RKO (cell line): Measurements from ENCODE around the gene CUX1.

Source experiments
- DNase-seq: peaks from one replicate; pipeline ENCODE4 v3.0.0-alpha.2; 2016; ENCODE audit warnings: low spot score

Gene CUX1

DNA sequence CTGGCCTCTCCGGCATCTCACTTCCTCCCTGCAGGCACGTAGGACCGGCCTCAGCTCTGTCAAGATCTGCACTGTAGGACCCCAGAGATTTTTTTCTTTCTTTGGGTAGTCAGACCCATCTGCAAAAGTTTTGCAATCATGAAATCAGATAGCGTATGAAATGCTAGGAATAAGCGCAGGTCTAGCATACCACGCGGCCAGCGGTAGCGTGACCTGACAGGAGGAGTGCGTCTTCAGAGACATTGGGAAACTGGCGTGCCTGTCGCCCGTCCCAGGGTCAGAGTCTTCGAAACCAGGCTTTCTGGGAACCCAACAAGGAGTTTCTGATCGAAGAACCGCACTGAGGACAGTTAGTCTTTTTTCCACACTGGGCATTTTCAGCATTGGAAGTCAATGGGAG lies 368.4 kb downstream of the CUX1 start:
- no peak for DNase-seq

DNA sequence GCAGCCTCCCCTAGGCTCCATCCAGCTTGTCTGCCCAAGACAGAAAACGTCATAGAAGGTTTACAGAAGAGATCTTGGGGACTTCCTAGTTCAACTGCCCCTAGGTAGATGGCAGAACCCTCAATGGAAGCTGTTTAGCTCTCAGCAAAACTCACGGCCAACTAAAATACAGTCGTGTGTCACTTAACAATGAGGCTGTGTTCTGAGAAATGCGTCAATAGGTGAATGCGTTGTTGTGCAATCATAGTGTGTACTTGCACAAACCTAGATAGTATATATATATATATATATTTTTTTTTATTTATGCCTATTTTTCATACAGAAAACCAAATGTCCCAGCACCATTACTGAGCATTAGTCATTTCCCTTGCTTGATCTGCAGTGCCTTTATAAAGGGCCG lies 368.9 kb downstream of the CUX1 start:
- no peak for DNase-seq

DNA sequence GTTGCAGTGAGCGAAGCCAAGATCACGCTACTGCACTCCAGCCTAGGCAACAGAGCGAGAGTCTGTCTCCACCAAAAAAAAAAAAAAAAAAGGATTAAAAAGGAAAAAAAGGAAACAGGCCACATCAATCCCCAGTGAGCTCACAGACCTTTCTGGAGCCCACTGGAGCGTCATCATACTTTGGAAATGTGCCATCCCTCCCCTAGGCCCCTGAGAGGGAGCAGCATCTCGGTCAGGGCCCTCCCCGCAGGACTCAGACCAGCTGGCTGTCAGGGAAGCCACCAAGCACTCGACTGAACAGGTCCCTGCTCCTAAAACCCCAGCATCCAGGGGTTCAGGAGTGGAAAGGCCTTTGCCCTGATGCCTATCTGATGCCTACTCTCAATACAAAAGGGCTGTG lies 371.3 kb downstream of the CUX1 start:
- no peak for DNase-seq

DNA sequence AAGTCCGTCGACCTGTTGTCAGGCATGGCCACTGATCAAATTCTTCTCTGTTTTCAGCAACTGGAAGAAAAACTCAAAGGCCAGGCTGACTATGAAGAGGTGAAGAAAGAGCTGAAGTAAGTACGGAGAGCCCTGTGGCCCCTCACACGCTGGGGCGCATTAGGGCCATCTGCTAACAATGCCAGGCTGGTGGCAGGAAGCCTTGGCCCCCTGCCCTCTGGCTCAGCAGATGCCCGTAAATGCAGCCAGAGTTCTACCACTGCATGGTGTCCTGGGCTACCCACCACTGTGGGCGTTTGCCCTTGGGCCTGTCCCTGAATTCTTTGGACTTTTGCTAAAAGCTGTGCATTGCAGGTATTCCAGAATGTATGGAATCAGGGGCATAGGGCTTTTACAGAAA lies 372.3 kb downstream of the CUX1 start:
- no peak for DNase-seq

DNA sequence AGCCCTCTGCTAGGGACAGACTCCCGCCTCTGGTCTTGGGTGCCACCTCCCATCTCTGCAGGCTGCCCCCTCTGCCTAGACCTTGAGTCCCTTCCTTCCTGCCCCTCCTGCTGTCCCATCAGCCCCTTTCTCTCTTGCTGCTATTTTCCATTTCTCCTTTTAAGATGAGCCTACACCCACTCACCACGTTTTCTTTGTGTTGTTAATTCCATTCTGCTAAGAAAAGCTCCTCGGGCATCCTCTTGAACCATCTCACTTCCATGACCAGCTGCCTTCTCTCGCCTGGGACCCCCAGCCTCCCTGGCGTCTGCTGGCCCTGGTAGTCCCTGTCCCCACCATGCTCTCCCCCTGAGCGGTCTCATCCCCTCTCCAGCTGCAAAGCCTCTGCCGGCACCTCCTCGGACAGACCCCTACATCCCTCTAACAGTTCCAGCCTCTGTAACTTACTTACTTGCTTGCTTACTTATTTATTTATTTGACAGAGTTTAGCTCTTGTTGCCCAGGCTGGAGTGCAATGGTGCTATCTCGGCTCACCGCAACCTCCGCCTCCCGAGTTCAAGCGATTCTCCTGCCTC lies 373.4 kb downstream of the CUX1 start:
- no peak for DNase-seq

DNA sequence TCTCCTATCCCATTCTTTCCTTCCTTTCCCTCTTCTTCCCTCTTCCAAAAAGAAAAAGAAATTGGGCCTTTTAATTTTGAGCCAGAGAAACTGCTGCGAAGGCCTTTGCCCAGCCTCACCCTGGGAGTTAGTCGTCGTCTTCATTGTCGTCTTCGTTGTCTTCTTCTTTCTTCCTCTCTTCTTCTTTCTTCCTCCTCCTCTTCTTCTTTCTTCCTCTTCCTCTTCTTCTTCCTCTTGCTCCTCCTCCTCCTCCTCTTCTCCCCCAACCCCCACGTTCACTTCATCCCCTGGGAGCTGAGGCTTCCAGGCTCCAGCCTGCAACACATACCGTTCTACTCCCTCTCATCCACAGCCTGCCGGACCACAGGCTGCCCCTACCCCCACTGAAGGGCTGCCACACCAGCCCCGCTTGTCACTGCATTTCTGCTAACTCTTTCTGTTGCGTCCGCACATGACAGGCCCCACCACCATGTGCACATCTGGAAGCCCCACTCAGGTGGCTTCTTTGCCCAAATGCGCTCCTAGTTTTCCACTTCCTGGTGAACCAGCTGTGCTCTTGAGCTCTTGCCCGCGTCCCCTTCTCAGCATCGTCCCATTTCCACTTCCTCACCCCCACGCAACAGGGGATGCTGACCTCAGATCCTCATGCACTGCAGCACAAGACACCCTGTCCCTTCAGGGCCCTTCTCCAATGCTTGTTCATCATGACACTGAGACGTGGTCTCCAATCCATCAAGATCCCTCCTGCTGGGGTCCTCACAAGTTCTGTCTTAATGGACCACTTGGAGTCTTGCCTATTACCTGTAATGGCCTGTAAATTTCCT lies 374.3 kb downstream of the CUX1 start:
- DNase-seq = no peak

DNA sequence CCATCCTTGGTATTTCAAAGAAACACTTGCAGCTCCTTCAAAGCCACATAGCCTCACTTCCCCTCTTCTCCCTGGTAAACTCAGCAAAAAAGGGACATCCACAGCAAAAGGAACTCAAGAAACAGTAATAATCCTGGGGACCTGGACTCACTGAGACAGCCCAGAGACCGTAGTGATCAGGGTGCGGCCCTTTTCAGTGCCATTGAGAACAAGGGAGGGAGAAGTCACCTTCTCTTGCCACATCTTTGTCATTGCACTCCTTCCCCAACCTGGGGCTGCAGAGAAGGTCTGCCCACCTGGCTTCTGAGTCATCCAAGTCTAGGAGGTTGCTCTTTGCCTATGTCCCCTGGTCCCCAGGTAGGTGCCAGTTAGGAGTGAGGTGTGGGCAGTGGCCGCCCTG lies 375.4 kb downstream of the CUX1 start:
- DNase-seq = no peak

DNA sequence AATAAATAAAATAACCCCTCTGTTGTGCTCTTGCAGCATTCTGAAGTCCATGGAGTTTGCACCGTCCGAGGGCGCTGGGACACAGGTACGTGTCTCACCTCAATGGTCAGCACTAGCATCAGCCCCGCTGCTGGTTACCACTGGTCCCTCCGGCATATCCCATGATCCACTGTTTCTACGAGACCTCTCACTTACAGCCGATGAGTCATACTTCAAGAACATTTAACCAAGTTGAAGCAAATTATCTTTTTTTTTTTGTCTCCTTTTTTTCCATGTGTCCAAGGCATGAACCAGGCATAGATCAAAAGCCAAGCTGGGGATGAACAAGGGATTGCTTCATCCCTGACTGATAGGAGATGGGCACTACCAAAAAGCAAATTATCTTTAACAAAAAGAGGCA lies 376.4 kb downstream of the CUX1 start:
- no peak for DNase-seq

DNA sequence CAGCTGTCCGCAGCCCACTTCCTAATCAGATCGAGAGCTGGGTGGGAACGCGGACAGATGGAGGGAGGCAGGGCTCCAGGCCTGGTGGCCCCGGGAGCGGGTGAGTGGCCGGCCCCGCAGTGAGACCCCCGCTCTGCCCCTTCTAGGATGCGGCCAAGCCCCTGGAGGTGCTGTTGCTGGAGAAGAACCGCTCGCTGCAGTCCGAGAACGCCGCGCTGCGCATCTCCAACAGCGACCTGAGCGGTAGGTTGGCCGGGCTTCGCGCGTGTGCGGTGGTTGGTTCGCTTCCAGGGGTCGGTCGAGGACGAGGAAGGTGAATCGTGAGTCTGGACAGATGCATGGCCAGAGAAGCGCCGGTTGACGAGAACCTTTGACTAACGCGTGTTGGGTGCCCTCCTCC lies 377.9 kb downstream of the CUX1 start:
- DNase-seq = no peak

DNA sequence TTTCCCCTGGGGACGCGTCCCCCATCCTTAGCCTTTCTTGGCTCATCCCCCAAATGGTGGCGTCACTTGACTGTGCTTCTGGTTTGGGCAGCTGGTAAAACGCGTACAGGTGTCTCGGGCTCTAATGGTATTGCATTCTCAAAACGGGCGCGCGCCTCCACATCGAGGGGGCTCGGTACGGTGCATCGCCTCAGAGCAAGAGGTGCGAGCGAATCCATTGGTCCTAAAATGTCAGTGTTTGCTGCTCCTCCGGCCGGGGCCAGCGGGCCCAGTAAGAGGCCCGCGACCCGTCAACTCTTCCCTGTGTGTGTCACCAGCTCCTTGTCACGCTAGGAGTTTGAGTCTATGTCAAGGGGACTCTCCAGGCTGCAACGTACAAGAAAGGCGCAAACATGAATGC lies 378.6 kb downstream of the CUX1 start:
- DNase-seq = no peak

DNA sequence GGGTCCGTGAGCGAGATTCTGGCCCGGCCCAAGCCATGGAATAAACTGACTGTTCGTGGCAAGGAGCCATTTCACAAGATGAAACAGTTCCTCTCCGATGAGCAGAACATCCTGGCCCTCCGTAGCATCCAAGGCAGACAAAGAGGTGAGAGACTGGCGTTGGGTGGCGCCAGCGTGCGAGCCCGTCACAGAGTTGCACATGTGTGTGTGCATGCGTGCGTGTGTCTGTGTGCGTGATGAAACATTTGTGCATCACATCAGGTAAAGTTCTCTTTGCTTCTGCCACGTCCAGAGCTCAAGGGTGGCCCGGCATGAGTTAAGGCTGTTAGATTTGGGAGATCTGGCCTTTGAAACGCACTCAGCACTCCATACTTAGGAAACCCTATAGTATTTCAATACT lies 379.7 kb downstream of the CUX1 start:
- no peak for DNase-seq

DNA sequence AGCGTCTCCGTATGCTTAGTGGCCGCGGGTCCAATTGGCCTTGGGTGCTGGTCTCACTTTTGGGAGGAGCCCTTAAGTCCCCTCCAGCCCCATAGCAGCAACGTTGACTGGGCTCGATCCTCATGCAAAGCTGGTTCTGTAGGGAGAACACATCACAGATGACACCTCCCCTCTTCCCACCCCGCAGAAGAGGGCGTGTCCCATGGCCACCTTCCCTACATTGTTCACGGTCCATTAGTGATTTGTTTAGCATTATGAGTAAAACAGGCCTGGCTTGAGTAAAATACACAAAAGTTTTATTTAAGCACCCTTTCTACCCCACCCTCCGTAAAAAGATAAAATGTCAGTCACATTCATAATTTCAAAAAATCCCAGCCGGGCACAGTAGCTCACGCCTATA lies 380.2 kb downstream of the CUX1 start:
- no peak for DNase-seq

DNA sequence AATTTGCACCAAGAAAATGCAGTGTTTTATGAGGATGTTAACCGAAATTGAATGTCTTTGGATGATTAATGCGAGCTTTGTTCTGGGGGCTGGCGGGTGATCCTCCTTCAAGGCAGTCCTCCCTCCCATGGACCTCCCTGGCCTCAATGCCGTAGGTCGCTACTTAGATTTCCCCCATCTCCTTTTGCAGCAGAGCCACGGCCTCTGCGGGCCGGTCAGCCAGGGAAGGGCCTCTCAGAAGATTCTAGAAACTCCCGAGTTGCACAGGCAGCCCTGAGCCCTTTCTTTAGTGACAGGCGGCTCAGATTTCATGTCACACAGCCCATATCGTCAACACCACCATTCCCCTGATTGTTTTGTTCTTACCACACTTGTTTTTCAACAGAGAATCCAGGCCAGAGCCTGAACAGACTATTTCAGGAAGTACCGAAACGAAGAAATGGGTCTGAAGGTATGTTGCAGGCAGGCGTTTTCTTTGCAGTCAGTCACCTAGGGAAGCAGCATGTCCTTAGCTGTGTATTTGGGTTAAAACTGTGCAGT lies 381.1 kb downstream of the CUX1 start:
- no peak for DNase-seq

DNA sequence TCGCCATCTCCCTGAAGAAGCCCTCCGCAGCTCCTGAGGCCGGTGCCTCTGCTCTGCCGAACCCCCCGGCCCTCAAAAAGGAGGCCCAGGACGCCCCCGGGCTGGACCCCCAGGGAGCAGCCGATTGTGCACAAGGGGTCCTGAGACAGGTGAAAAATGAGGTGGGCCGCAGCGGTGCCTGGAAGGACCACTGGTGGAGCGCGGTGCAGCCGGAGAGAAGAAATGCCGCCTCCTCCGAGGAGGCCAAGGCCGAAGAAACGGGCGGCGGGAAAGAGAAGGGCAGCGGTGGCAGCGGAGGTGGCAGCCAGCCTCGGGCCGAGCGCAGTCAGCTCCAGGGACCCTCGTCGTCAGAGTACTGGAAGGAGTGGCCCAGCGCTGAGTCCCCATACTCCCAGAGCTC lies 384.1 kb downstream of the CUX1 start:
- DNase-seq = no peak

DNA sequence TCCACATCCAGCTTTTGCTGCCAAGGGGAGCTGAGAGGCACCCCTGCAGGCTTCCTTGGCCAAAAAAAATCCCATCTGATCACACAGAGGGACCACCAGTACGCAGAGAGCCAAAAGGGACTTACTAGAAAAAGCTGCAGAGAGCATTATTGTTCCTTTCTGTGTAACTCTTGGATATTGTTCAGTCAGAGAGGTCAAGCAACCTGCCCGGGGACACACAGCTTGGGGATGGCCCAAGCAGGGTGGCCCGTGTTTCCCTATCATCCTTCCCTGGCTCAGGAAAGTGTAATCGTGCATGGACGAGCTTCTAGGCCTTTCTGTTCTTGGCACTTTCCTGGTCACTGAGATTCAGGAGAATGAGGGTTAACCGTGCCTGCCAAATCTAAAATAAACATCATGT lies 385.1 kb downstream of the CUX1 start:
- DNase-seq = no peak

DNA sequence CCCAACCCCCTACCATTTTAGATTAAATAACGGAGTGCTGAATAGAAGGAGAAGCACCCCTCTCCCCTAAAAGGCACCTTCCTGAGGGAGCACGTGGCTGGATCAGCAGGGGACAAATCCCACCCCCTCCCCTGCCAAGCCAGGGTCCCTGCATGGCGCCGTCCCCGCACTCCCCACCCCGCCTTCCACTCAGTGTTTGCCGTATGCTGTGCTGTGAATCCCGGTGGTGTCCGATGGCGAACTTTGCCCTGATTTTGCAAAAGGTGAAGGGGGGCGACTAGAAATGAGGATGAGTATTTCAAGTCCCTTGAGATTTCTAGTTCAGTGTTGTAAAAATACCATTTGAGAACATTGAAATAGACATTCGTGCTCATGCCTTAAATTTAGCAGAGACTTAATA lies 385.8 kb downstream of the CUX1 start:
- no peak for DNase-seq

DNA sequence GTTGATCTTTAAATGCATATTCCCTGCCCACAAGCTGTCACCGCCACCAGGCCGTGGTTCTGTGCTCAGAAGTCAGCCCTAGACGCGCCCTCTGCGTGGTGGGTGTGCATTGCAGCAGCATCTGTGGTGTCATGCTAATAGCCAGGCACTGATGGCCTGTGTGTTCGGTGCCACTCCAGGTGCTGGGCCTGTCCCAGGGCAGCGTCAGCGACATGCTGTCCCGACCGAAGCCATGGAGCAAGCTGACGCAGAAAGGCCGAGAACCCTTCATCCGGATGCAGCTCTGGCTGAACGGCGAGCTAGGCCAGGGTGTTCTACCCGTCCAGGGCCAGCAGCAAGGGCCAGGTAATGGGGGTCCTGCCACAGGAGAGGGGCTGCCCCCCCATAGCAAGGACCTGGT lies 386.8 kb downstream of the CUX1 start:
- no peak for DNase-seq

DNA sequence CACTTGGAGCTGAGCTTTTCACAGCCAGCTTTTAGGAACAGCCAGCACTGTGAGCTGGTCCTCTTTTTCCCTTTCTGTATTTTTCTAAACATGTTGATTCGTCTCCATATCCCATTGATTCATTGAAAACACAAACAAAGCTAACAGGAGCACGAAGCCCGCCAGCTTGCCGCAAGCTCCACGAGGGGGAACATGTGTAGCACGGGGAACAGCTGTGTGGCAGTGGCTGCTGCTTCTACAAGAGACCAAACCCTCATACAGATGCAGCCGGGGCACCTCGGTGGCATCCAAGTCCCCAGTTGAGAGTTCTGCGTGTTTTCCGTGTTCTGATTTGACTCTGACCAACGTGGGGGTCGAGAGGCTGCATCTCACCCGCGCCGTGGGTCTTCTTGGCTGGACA lies 388.5 kb downstream of the CUX1 start:
- no peak for DNase-seq

DNA sequence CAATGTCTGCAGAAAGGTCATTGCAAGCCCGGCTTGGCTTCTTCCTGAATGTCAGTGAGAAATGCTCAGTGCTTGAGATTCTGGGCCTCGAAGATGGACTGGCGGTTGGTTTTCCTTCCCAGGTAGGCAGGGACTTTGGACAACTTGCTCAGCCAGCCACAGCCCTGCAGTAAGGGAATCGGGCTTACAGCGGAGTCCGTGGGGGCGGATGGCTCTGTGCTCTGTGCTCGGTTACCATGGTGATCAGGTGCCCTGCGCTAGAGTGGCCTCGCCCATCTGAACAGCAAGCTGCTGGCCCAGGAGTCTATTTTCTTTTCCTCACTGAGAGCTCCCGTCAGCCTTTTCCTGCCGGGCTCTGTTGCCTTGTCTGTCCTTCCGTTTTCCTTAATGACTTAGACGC lies 391.4 kb downstream of the CUX1 start:
- DNase-seq = no peak

DNA sequence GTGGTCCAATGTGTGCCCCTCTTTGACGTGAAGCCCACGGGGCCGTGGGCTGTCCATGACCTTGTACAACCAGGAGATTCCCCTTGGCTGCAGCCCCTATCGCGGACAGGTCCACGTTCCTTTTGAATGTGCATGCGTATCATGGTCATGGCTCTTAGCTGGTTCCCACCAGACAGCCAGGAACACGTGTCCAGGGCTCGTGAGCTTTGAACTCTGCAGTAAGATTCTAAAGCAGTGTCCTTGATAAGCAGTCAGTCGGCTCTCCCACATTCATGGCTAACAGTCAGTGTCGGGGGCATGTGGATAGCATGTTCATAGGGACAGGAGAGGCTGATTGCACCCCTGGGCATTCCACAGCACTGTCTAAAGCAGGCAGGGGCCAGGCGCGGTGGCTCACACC lies 393.4 kb downstream of the CUX1 start:
- DNase-seq = no peak

DNA sequence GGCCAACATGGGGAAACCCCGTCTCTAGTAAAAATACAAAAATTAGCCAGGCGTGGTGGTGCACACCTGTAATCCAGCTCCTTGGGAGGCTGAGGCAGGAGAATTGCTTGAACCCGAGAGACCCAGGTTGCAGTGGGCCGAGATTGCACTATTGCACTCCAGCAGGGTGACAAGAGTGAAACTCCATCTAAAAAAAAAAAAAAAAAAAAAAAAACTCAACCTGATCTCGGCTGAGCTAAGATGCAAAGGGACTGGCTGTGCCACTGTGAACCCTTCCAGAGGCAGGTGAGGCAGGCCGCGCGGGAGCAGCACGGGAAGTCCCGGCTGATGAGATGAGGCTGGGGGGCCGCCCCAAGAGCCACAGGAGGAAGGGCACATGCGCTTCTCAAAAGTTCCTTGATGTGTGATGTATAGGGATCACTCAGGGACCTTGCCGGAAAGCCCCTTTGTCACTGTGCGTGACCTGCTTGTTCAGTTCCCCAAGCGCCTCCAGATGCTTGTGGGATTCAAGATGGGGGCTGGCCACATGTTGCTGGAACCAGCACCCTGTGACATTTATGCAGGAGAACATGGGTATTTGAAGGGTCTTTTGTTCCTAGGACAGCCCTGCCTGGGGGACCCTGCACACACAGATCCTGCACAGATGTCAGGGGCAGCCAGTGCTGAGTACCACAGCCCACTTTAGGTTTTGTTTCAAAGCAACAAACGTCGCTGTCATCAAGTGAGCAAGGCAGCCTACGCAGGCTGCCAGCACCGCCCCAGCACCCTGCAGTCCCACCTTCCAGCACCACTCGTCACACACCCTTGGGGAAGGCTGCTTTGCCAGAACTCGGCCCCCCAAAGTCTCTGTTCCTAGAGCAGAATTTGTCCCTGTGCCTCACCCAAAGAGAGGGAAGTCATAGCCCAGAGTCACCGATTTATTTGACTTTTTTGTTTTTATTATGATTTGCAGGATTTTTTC lies 394.4 kb downstream of the CUX1 start:
- DNase-seq = no peak

DNA sequence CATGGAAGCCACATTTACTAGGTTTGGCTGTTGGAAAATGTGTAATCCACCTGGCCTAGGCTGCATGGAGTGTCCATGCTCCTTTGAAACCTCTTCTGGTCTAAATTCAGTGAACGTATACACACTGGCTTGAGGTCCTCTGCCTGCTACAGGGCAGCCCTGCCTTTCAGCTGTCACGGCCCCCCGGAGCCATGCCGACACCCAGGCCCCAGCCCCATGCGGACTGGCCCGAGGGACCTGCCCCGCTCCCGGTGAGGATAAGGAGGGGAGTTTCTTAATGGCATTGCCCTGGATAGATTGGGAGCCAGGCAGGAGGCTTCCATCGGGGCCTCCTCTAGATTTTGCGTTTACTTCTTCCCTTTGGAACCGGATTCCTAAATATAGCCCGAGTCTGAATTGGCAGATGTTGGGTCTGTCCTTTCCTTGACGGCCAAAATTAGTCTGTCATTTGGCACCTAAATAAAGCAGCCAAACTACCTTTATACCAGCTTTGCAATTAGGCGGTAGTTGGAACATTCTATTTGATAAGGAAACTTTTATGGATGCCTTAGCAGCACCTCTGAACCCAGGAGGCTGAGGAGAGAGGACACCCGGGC lies 397.1 kb downstream of the CUX1 start:
- no peak for DNase-seq
